ENCODE measurements around the gene CMAS. TPM values are rescaled to one million over a fixed set of nuclear protein-coding genes. Genes with fewer than 3 reads are reported as not detected.
A peak's percentile ranks its signal among the peaks of the same experiment; 100 is the strongest.

The CMAS gene
- total RNA-seq, 1 donor from 2014 or later: 37.9 TPM

- Mint-ChIP-seq H3K36me3 (ENCODE audit: low read depth, unreplicated experiment) (no peaks in the 10 kb centered on the region), H3K27me3 (ENCODE audit: low read depth, unreplicated experiment) (peaks cover 3% of the 10 kb centered on the region), H3K9me3 (ENCODE audit: unreplicated experiment) (peaks cover 4% of the 10 kb centered on the region), H3K4me3 (ENCODE audit: unreplicated experiment) (no peak overlapping the region), H3K4me1 (ENCODE audit: low read depth, unreplicated experiment) (peaks cover 21% of the 10 kb centered on the region), H3K27ac (ENCODE audit: unreplicated experiment) (no peak overlapping the region)
- no peaks in the 10 kb centered on the region for H3K9me3 ChIP-seq (ENCODE audit: insufficient read depth, low read depth, low read length)
- H3K4me2 ChIP-seq (ENCODE audit: low read length): no peak overlapping the region
- H3K27me3 ChIP-seq (ENCODE audit: insufficient read depth, low read length): no peaks in the 10 kb centered on the region
- DNase-seq (ENCODE audit: low read depth): no peak
- H3K36me3 ChIP-seq (ENCODE audit: insufficient read depth, low read length): no peaks in the 10 kb centered on the region
- H3K79me2 ChIP-seq (ENCODE audit: insufficient read depth, low read length): no peaks in the 10 kb centered on the region
- no peaks in the 10 kb centered on the region for H4K20me1 ChIP-seq (ENCODE audit: insufficient read depth, low read length)
- no peak overlapping the region for H3K4me3 ChIP-seq (ENCODE audit: insufficient read depth, low read depth, low read length)
- no peak overlapping the region for H3K9ac ChIP-seq (ENCODE audit: low read length)
- TF ChIP-seq, protein P1, sequence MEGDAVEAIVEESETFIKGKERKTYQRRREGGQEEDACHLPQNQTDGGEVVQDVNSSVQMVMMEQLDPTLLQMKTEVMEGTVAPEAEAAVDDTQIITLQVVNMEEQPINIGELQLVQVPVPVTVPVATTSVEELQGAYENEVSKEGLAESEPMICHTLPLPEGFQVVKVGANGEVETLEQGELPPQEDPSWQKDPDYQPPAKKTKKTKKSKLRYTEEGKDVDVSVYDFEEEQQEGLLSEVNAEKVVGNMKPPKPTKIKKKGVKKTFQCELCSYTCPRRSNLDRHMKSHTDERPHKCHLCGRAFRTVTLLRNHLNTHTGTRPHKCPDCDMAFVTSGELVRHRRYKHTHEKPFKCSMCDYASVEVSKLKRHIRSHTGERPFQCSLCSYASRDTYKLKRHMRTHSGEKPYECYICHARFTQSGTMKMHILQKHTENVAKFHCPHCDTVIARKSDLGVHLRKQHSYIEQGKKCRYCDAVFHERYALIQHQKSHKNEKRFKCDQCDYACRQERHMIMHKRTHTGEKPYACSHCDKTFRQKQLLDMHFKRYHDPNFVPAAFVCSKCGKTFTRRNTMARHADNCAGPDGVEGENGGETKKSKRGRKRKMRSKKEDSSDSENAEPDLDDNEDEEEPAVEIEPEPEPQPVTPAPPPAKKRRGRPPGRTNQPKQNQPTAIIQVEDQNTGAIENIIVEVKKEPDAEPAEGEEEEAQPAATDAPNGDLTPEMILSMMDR (IDR thresholded peaks at IDR 0.05; ENCODE audit: insufficient read depth, low read depth, low read length): no peak
- no peak for TF ChIP-seq EZH2 (IDR thresholded peaks at IDR 0.05; ENCODE audit: insufficient read depth, low read length)
- no peak overlapping the region for H2AFZ ChIP-seq (ENCODE audit: low read depth, low read length)
- H3K4me1 ChIP-seq (ENCODE audit: insufficient read depth, low read length): peaks cover 4% of the 10 kb centered on the region
- H3K27ac ChIP-seq (ENCODE audit: low read depth, low read length): no peak overlapping the region
- no peak for FAIRE-seq
Observed at GRCh38 chr12:22038734-22039133, 7.3 kb upstream of the CMAS start.

- Mint-ChIP-seq H3K9me3 (ENCODE audit: unreplicated experiment) (peaks cover 4% of the 10 kb centered on the region), H3K36me3 (ENCODE audit: low read depth, unreplicated experiment) (no peaks in the 10 kb centered on the region), H3K4me3 (ENCODE audit: unreplicated experiment) (no peak overlapping the region), H3K4me1 (ENCODE audit: low read depth, unreplicated experiment) (peaks cover 21% of the 10 kb centered on the region), H3K27ac (ENCODE audit: unreplicated experiment) (no peak overlapping the region), H3K27me3 (ENCODE audit: low read depth, unreplicated experiment) (peaks cover 3% of the 10 kb centered on the region)
- peaks cover 4% of the 10 kb centered on the region for H3K4me1 ChIP-seq (ENCODE audit: insufficient read depth, low read length)
- H3K79me2 ChIP-seq (ENCODE audit: insufficient read depth, low read length): no peaks in the 10 kb centered on the region
- no peak overlapping the region for H3K27ac ChIP-seq (ENCODE audit: low read depth, low read length)
- no peak overlapping the region for H2AFZ ChIP-seq (ENCODE audit: low read depth, low read length)
- H3K9me3 ChIP-seq (ENCODE audit: insufficient read depth, low read depth, low read length): no peaks in the 10 kb centered on the region
- H3K9ac ChIP-seq (ENCODE audit: low read length): no peak overlapping the region
- no peak overlapping the region for H3K4me2 ChIP-seq (ENCODE audit: low read length)
- no peak for TF ChIP-seq EZH2 (IDR thresholded peaks at IDR 0.05; ENCODE audit: insufficient read depth, low read length)
- TF ChIP-seq, protein P1 (IDR thresholded peaks at IDR 0.05; ENCODE audit: insufficient read depth, low read depth, low read length): no peak
- no peaks in the 10 kb centered on the region for H3K36me3 ChIP-seq (ENCODE audit: insufficient read depth, low read length)
- DNase-seq (ENCODE audit: low read depth) (no peak), FAIRE-seq (no peak)
- H3K27me3 ChIP-seq (ENCODE audit: insufficient read depth, low read length): no peaks in the 10 kb centered on the region
- no peaks in the 10 kb centered on the region for H4K20me1 ChIP-seq (ENCODE audit: insufficient read depth, low read length)
- H3K4me3 ChIP-seq (ENCODE audit: insufficient read depth, low read depth, low read length): no peak overlapping the region
Observed at GRCh38 chr12:22039361-22039760, 6.7 kb upstream of the CMAS start.

DNA sequence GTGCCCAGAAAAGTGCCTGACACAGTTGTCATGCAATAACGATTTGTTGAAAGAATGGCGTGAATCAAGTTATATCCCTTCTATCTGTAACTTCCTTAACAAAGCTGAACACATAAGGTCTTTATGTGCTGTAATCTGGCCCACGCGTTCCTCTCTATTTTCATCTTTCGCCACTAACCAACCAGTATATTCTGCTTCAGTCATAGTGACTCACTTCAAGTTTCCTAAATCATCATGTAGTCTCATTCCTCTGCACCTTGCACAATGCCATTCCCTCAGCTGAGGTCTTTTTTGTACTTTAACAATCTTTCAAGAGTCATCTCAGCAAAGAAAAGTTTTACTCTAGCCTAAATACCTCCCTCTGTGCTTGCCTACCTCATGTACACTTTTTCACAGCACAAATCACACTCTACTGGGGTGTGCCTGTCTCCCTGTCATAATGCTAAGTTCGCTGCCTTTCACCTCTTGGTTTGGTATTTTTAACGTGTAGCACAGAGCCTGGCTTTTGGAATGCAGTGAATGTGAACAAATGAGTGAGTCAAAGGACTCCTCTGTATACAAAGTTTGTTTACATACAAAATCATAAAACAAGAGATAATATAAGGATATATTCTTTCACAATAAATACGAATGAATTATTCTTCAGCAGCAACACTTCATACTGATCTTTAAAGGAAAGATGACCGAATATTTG, 2.9 kb upstream of the CMAS start:
- Histone ChIP-seq H3K9me3 (ENCODE audit: insufficient read depth, low read depth, low read length) (no peaks in the 10 kb centered on the region), H3K79me2 (ENCODE audit: insufficient read depth, low read length) (peaks cover 19% of the 10 kb centered on the region), H3K4me3 (ENCODE audit: insufficient read depth, low read depth, low read length) (no peak overlapping the region), H3K9ac (ENCODE audit: low read length) (no peak overlapping the region), H3K4me2 (ENCODE audit: low read length) (no peak overlapping the region), H3K36me3 (ENCODE audit: insufficient read depth, low read length) (no peaks in the 10 kb centered on the region), H3K27me3 (ENCODE audit: insufficient read depth, low read length) (no peaks in the 10 kb centered on the region), H3K27ac (ENCODE audit: low read depth, low read length) (no peak overlapping the region), H4K20me1 (ENCODE audit: insufficient read depth, low read length) (peaks cover 2% of the 10 kb centered on the region), H3K4me1 (ENCODE audit: insufficient read depth, low read length) (no peaks in the 10 kb centered on the region), H2AFZ (ENCODE audit: low read depth, low read length) (peak overlapping the region; percentile 3)
- no peak overlapping the region for H3K4me3 Mint-ChIP-seq (ENCODE audit: unreplicated experiment)
- no peak overlapping the region for H3K27ac Mint-ChIP-seq (ENCODE audit: unreplicated experiment)
- peaks cover under 1% of the 10 kb centered on the region for H3K9me3 Mint-ChIP-seq (ENCODE audit: unreplicated experiment)
- peaks cover 16% of the 10 kb centered on the region for H3K4me1 Mint-ChIP-seq (ENCODE audit: low read depth, unreplicated experiment)
- FAIRE-seq: no peak
- no peaks in the 10 kb centered on the region for H3K36me3 Mint-ChIP-seq (ENCODE audit: low read depth, unreplicated experiment)
- TF ChIP-seq, protein P1 (IDR thresholded peaks at IDR 0.05; ENCODE audit: insufficient read depth, low read depth, low read length): no peak
- no peak for TF ChIP-seq EZH2 (IDR thresholded peaks at IDR 0.05; ENCODE audit: insufficient read depth, low read length)
- DNase-seq (ENCODE audit: low read depth): peak; percentile 45
- peaks cover 3% of the 10 kb centered on the region for H3K27me3 Mint-ChIP-seq (ENCODE audit: low read depth, unreplicated experiment)

Data from astrocyte (in vitro differentiated cells and primary cell).